ENCODE data around the gene FCN1. TPM values are rescaled to one million over a fixed set of nuclear protein-coding genes. Genes with fewer than 3 reads are reported as not detected.
"Not testable (repeated sequence)": the region's sequence is repeated elsewhere in the genome, so short reads cannot be mapped to it uniquely, and the experiment has no call there.

Gene FCN1
- total RNA-seq, 1 donor from 2014 or later = not detected

DNA sequence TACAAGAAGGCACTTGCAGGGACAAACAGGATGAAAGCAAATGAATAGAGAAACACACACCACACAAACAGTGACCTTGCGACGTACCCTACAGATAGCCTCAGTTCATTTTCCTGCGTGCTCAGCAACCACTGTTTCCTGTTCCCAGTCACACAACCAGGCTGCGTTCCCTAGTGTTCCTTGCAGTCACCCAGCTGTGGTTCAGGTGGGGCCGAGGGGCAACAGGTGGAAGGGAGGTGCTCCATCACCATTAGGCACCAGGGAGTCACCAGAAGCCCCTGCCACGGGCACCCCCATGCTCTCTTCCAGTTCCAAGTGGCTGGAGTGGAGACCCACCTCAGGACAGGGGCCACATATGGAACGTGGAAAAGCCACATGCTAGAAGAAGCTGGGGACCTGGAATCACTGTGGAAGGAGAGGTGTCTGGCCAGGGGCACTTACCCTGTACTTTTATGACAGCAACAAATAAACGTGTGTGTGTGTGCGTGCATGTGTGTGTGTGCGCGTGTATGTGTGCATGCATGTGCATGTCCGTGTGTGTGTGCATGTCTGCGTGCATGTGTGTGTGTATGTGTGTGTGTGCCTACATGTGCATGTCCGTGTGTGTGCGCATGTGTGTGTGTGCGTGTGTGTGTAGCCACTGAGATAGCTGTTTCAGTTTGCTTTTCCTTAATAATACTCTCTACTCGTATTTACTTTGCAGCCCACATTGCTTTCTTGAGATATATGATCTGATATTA, 55.9 kb downstream of the FCN1 start:
- TF ChIP-seq, protein P1, sequence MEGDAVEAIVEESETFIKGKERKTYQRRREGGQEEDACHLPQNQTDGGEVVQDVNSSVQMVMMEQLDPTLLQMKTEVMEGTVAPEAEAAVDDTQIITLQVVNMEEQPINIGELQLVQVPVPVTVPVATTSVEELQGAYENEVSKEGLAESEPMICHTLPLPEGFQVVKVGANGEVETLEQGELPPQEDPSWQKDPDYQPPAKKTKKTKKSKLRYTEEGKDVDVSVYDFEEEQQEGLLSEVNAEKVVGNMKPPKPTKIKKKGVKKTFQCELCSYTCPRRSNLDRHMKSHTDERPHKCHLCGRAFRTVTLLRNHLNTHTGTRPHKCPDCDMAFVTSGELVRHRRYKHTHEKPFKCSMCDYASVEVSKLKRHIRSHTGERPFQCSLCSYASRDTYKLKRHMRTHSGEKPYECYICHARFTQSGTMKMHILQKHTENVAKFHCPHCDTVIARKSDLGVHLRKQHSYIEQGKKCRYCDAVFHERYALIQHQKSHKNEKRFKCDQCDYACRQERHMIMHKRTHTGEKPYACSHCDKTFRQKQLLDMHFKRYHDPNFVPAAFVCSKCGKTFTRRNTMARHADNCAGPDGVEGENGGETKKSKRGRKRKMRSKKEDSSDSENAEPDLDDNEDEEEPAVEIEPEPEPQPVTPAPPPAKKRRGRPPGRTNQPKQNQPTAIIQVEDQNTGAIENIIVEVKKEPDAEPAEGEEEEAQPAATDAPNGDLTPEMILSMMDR (IDR thresholded peaks at IDR 0.05; ENCODE audit: unreplicated experiment) = no peak
- no peak for DNase-seq (ENCODE audit: low spot score, unreplicated experiment)
- Mint-ChIP-seq H3K36me3 (ENCODE audit: insufficient read depth) (no peaks in the 10 kb centered on the region), H3K27me3 (peaks cover 18% of the 10 kb centered on the region), H3K27ac (no peak overlapping the region), H3K9me3 (ENCODE audit: low read depth) (peaks cover 4% of the 10 kb centered on the region), H3K4me3 (ENCODE audit: low read depth) (no peak overlapping the region), H3K4me1 (ENCODE audit: low read depth) (no peaks in the 10 kb centered on the region)

DNA sequence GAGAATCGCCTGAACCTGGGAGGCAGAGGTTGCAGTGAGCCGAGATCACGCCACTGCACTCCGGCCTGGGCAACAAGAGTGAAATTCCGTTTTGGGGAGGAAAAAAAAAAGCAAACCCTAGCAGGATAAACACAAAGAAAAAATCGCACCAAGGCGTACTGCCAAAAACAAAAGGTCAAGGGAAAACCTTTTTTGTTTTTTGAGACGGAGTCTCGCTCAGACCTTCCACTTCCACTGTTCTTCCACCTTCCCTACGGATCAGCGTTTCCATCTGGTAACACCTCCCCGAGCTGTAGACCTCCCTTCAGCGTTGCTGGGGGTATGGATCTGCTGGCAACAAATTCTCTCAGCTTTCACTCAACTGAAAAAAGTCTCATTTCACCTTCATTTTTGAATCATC, 57.2 kb downstream of the FCN1 start:
- H3K4me1 Mint-ChIP-seq (ENCODE audit: low read depth) = no peaks in the 10 kb centered on the region
- H3K9me3 Mint-ChIP-seq (ENCODE audit: low read depth) = peaks cover 4% of the 10 kb centered on the region
- H3K4me3 Mint-ChIP-seq (ENCODE audit: low read depth) = no peak overlapping the region
- no peaks in the 10 kb centered on the region for H3K36me3 Mint-ChIP-seq (ENCODE audit: insufficient read depth)
- no peak overlapping the region for H3K27ac Mint-ChIP-seq
- TF ChIP-seq, protein P1 (IDR thresholded peaks at IDR 0.05; ENCODE audit: unreplicated experiment) = no peak
- H3K27me3 Mint-ChIP-seq = peaks cover 22% of the 10 kb centered on the region
- no peak for DNase-seq (ENCODE audit: low spot score, unreplicated experiment)

DNA sequence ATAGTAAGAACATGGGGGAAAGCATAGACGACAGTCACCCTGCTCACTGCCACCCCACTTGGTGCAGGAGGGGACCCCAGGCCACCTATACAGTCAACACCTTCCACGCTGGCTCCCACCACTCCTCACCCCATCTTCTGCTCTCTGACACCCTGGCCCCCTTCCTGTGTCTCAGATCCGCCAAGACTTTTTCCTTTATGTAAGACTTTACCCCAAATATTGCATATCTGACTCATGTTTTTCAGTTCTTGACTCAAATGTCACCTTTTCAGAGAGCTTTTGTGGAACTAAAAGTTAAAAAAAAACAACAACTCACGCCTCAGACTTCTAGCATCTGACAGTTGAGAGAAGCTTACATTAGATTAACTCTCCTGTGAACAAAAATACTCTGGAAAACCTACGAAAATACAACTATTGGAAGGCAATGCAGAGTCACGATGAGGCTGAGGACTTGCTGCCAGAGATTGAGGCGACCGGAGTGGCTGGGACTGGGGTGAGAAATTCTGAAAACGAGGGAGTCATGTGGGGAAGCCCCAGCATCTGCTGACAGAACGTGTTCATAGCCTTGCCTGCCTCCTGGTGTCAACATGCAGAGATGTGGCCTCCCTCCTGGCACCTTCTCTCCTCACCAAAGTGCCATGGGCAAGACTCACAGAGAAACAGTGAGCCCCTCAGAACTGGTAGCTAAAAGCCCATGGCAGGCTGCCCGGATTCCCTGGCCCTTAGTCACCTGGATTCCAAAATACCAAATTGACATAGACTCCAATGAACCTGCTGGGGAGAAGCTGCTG, 59.5 kb downstream of the FCN1 start:
- H3K9me3 Mint-ChIP-seq (ENCODE audit: low read depth) = peaks cover 4% of the 10 kb centered on the region
- H3K27ac Mint-ChIP-seq = no peak overlapping the region
- no peak overlapping the region for H3K4me3 Mint-ChIP-seq (ENCODE audit: low read depth)

DNA sequence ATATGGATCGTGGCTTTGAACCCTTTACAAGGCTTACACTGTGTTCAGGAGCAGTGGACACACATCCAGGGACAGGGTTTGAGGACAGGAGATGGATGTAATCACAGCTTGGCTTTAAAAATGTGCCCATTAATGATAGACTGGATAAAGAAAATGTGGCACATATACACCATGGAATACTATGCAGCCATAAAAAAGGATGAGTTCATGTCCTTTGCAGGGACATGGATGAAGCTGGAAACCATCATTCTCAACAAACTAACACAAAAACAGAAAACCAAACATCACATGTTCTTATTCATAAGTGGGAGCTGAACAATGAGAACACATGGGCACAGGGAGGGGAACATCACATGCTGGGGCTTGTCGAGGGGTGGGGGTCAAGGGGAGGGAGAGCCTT, 60.3 kb downstream of the FCN1 start:
- H3K4me3 Mint-ChIP-seq (ENCODE audit: low read depth); H3K36me3 Mint-ChIP-seq (ENCODE audit: insufficient read depth); H3K9me3 Mint-ChIP-seq (ENCODE audit: low read depth); H3K4me1 Mint-ChIP-seq (ENCODE audit: low read depth); H3K27ac Mint-ChIP-seq; DNase-seq (ENCODE audit: low spot score, unreplicated experiment): not testable (repeated sequence)
- H3K27me3 Mint-ChIP-seq = peaks cover 30% of the 10 kb centered on the region

More for the DNA sequence above, 59.5 kb downstream of the FCN1 start:
- no peak for DNase-seq (ENCODE audit: low spot score, unreplicated experiment)
- H3K36me3 Mint-ChIP-seq (ENCODE audit: insufficient read depth) = no peaks in the 10 kb centered on the region
- H3K27me3 Mint-ChIP-seq = peaks cover 30% of the 10 kb centered on the region
- H3K4me1 Mint-ChIP-seq (ENCODE audit: low read depth) = no peaks in the 10 kb centered on the region
- TF ChIP-seq, protein P1 (IDR thresholded peaks at IDR 0.05; ENCODE audit: unreplicated experiment) = no peak

DNA sequence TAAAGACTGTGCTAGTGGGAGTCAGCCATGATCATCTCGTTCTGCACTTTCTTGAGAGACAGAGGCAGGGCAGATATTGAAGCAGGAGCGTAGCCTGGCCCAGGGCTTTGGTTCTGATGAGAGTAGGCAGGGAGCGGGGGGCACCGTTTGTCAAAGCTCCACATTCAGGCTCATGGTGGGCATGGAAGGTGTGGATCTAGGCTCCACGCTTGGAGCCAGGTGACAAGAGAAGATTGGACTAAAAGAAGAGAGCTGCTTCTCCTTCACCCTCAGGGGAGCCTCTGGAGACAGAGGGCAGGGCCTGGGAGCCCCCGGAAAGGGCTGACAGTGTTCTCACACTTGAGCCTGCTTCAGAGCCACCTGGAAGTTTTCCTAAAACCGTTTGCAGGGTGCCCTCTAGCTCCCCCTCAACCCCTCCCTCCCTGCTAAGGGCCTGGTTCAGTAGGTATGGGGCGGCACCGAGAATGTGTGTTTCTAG, 61.8 kb downstream of the FCN1 start:
- no peak overlapping the region for H3K4me3 Mint-ChIP-seq (ENCODE audit: low read depth)
- no peaks in the 10 kb centered on the region for H3K36me3 Mint-ChIP-seq (ENCODE audit: insufficient read depth)
- TF ChIP-seq, protein P1 (IDR thresholded peaks at IDR 0.05; ENCODE audit: unreplicated experiment) = no peak
- no peaks in the 10 kb centered on the region for H3K4me1 Mint-ChIP-seq (ENCODE audit: low read depth)
- peaks cover 4% of the 10 kb centered on the region for H3K9me3 Mint-ChIP-seq (ENCODE audit: low read depth)
- peaks cover 30% of the 10 kb centered on the region for H3K27me3 Mint-ChIP-seq
- no peak overlapping the region for H3K27ac Mint-ChIP-seq
- no peak for DNase-seq (ENCODE audit: low spot score, unreplicated experiment)

Other genes with a start within 250 kb of the FCN1 start
- not detected in 2 replicates for gene FCN2, start 37.1 kb downstream of the FCN1 start, total RNA-seq
- 1.7 and 1.8 TPM in 2 replicates for gene OLFM1, start 169.8 kb upstream of the FCN1 start, total RNA-seq